ENCODE results near the gene FCF1. TPM values are rescaled to one million over a fixed set of nuclear protein-coding genes. Genes with fewer than 3 reads are reported as not detected.
A peak's percentile ranks its signal among the peaks of the same experiment; 100 is the strongest.

FCF1 gene
- polyA plus RNA-seq, 1 experiment: 78.5 TPM

GRCh38 chr14:74763803-74764531 lies 51.0 kb downstream of the FCF1 start:
- POLR2A ChIA-PET: interaction anchor here (0.6 to 1.3 kb wide), 7 partner anchors 14 to 1723 kb away, joined by 3 to 4 read pairs (median 3); partner anchors contain the start of gene LTBP2
- no peak for TF ChIP-seq CTCF (IDR thresholded peaks at IDR 0.05; ENCODE audit: low read depth, low read length)
- peak overlapping the region; percentile 84 for H3K4me3 ChIP-seq (ENCODE audit: low read depth, low read length)
- no peak for DNase-seq (ENCODE audit: low read depth, low spot score)
- H3K9me3 ChIP-seq (ENCODE audit: control insufficient read depth, insufficient read depth, low read length): no peaks in the 10 kb centered on the region; the same call in 1 of the 2 replicates
- CTCF ChIA-PET: interaction anchor here (0.6 to 2.0 kb wide), 6 partner anchors 26 to 263 kb away, joined by 3 to 6 read pairs (median 4); no protein-coding TSS in a partner anchor
- H3K27me3 ChIP-seq (ENCODE audit: control insufficient read depth, insufficient read depth, low read length): no peaks in the 10 kb centered on the region
- no peak overlapping the region for H3K27ac ChIP-seq (ENCODE audit: low read depth, low read length)

- Histone ChIP-seq H3K27ac (ENCODE audit: low read depth, low read length) (no peak overlapping the region), H3K4me3 (ENCODE audit: low read depth, low read length) (peak overlapping the region; percentile 84), H3K27me3 (ENCODE audit: control insufficient read depth, insufficient read depth, low read length) (no peaks in the 10 kb centered on the region), H3K9me3 (ENCODE audit: control insufficient read depth, insufficient read depth, low read length) (no peaks in the 10 kb centered on the region; the same call in 1 of the 2 replicates)
- CTCF ChIA-PET: no interaction called here
- no peak for TF ChIP-seq CTCF (IDR thresholded peaks at IDR 0.05; ENCODE audit: low read depth, low read length)
- DNase-seq (ENCODE audit: low read depth, low spot score): no peak
- POLR2A ChIA-PET: no interaction called here
Observed at GRCh38 chr14:74765721-74766120, 52.8 kb downstream of the FCF1 start.

- CTCF ChIA-PET: interaction anchor here (1.0 kb wide), 1 partner anchor 9 kb away, joined by 3 read pairs; no protein-coding TSS in a partner anchor
- Histone ChIP-seq H3K4me3 (ENCODE audit: low read depth, low read length) (no peak overlapping the region), H3K27ac (ENCODE audit: low read depth, low read length) (no peak overlapping the region), H3K9me3 (ENCODE audit: control insufficient read depth, insufficient read depth, low read length) (no peaks in the 10 kb centered on the region), H3K27me3 (ENCODE audit: control insufficient read depth, insufficient read depth, low read length) (no peaks in the 10 kb centered on the region)
- no peak for TF ChIP-seq CTCF (IDR thresholded peaks at IDR 0.05; ENCODE audit: low read depth, low read length)
- POLR2A ChIA-PET: no interaction called here
- DNase-seq (ENCODE audit: low read depth, low spot score): no peak
Observed at GRCh38 chr14:74771399-74771798, 58.5 kb downstream of the FCF1 start.

- H3K9me3 ChIP-seq (ENCODE audit: control insufficient read depth, insufficient read depth, low read length): no peaks in the 10 kb centered on the region
- CTCF ChIA-PET: interaction anchor here (1.2 kb wide), 1 partner anchor 20 kb away, joined by 4 read pairs; no protein-coding TSS in a partner anchor
- no peak overlapping the region for H3K27ac ChIP-seq (ENCODE audit: low read depth, low read length)
- DNase-seq (ENCODE audit: low read depth, low spot score): no peak
- TF ChIP-seq CTCF (IDR thresholded peaks at IDR 0.05; ENCODE audit: low read depth, low read length): no peak
- POLR2A ChIA-PET: no interaction called here
- no peak overlapping the region for H3K4me3 ChIP-seq (ENCODE audit: low read depth, low read length)
- H3K27me3 ChIP-seq (ENCODE audit: control insufficient read depth, insufficient read depth, low read length): no peaks in the 10 kb centered on the region
Observed at GRCh38 chr14:74784634-74785033, 71.7 kb downstream of the FCF1 start.

- no peaks in the 10 kb centered on the region for H3K27me3 ChIP-seq (ENCODE audit: control insufficient read depth, insufficient read depth, low read length)
- no peak overlapping the region for H3K27ac ChIP-seq (ENCODE audit: low read depth, low read length)
- H3K9me3 ChIP-seq (ENCODE audit: control insufficient read depth, insufficient read depth, low read length): no peaks in the 10 kb centered on the region
- DNase-seq (ENCODE audit: low read depth, low spot score): no peak
- TF ChIP-seq CTCF (IDR thresholded peaks at IDR 0.05; ENCODE audit: low read depth, low read length): no peak
- no peak overlapping the region for H3K4me3 ChIP-seq (ENCODE audit: low read depth, low read length)
- ChIA-PET POLR2A (no interaction called here), CTCF (interaction anchor here (0.6 to 1.2 kb wide), 3 partner anchors 19 to 1198 kb away, joined by 3 to 4 read pairs (median 4); no protein-coding TSS in a partner anchor)
Observed at GRCh38 chr14:74785056-74785613, 72.2 kb downstream of the FCF1 start.
